Stomach smooth muscle (tissue), 2 donors: ENCODE results near the gene CPTP.
A peak's percentile ranks its signal among the peaks of the same experiment; 100 is the strongest.
"Not testable (repeated sequence)": the region's sequence is repeated elsewhere in the genome, so short reads cannot be mapped to it uniquely, and the experiment has no call there.

Experiments
- H3K27ac ChIP-seq: one replicate; pipeline ENCODE4 v1.7.0; 2013; ENCODE audit warnings: mild to moderate bottlenecking, low read length, inconsistent platforms
- H3K27me3 ChIP-seq, 2 donors: one replicate each; pipeline ENCODE4 v1.7.0; 2013; ENCODE audit warnings: low read length in 2 of 2; ENCODE audit not compliant: insufficient read depth in 2 of 2, control insufficient read depth in 1 of 2
- H3K36me3 ChIP-seq, 2 donors: one replicate each; pipeline ENCODE4 v1.7.0; 2013; ENCODE audit warnings: low read length in 2 of 2; ENCODE audit not compliant: control insufficient read depth in 2 of 2, insufficient read depth in 2 of 2
- H3K4me1 ChIP-seq: one replicate; pipeline ENCODE4 v1.7.0; 2013; ENCODE audit warnings: low read length; ENCODE audit not compliant: control insufficient read depth, insufficient read depth
- H3K4me3 ChIP-seq, 2 donors: one replicate each; pipeline ENCODE4 v1.7.0; 2013; ENCODE audit warnings: low read length in 2 of 2
- H3K9ac ChIP-seq, 2 donors: one replicate each; pipeline ENCODE4 v1.7.0; 2013; ENCODE audit warnings: low read length in 2 of 2, mild to moderate bottlenecking in 1 of 2
- H3K9me3 ChIP-seq, 2 donors: one replicate each; pipeline ENCODE4 v1.7.0; 2013; ENCODE audit warnings: low read length in 2 of 2; ENCODE audit not compliant: control insufficient read depth in 2 of 2
- donor health status: healthy.
- donor health status: Pancreatic carcinoma.

Gene CPTP

GRCh38 chr1:1364266-1364665, 39.7 kb downstream of the CPTP start:
- Histone ChIP-seq H3K36me3 (no peaks in the 10 kb centered on the region), H3K4me1 (peaks cover 23% of the 10 kb centered on the region), H3K9me3 (no peaks in the 10 kb centered on the region), H3K27ac (no peak overlapping the region), H3K27me3 (no peaks in the 10 kb centered on the region), H3K4me3 (no peak overlapping the region), H3K9ac (no peak overlapping the region)

DNA sequence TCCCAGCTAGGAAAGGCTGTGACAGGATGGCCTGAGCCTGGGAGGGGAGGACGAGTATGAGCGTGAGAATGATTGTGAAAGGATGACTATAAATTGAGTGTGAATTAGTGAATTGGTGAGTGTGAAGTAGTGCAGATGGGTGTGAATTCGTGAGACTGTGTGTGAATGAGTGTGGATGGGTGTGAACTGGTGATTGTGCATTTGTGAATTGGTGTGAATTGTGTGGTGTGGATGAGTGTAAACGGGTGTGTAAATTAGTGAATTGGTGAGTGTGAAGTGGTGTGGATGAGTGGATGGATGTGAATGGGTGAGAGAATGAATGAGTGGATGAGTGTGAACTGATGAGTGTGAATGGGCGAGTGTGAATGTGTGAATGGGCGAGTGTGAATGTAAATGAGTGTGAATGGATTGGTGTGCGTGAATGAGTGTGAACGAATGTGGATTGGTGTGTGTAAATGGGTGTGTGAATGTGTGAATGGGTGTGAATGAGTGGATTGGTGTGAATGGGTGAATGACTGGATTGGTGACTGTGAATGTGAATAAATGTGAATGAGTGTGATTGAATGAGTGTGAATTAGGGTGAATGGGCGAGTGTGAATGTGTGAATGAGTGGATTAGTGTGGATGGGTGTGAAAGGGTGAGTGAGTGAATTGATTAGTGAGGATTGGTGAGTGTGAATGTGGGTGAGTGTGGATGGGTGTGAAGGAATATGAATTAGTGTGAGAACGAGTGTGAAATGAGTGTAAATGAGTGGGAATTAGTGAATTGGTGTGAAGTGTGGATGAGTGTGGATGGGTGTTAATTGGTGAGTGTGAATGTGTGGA, 41.5 kb downstream of the CPTP start:
- Histone ChIP-seq H3K36me3 (no peaks in the 10 kb centered on the region), H3K27me3 (no peaks in the 10 kb centered on the region), H3K4me1 (peaks cover 10% of the 10 kb centered on the region), H3K27ac (no peak overlapping the region), H3K9ac (no peak overlapping the region), H3K4me3 (no peak overlapping the region), H3K9me3 (no peaks in the 10 kb centered on the region)

- H3K27ac ChIP-seq: no peak overlapping the region
- no peak overlapping the region for H3K9ac ChIP-seq
- H3K4me1 ChIP-seq: peaks cover 7% of the 10 kb centered on the region
- no peaks in the 10 kb centered on the region for H3K36me3 ChIP-seq
- no peaks in the 10 kb centered on the region for H3K9me3 ChIP-seq
- no peak overlapping the region for H3K4me3 ChIP-seq
- H3K27me3 ChIP-seq: no peaks in the 10 kb centered on the region
Observed at GRCh38 chr1:1366699-1367066, 42.1 kb downstream of the CPTP start.

DNA sequence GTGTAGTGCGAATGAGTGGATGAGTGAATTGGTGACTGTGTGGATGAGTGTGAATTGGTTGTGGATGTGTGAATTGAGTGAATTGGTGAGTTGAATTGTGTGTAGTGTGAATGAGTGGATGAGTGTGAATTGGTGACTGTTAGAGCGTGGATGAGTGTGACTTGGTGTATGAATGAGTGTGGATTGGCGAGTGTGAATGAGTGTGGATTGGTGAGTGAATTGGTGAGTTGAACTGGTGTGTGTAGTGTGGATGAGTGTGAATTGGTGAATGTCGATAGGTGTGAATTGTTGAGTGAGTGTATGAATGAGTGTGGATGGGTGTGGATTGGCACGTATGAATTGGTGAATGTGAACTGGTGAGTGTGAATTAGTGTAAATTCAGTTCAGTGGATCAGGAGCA, 42.7 kb downstream of the CPTP start:
- peaks cover 9% of the 10 kb centered on the region for H3K4me1 ChIP-seq
- no peak overlapping the region for H3K9ac ChIP-seq
- H3K9me3 ChIP-seq: no peaks in the 10 kb centered on the region
- H3K36me3 ChIP-seq: no peaks in the 10 kb centered on the region
- H3K27me3 ChIP-seq: no peaks in the 10 kb centered on the region
- no peak overlapping the region for H3K4me3 ChIP-seq
- H3K27ac ChIP-seq: no peak overlapping the region

GRCh38 chr1:1370094-1370493, 45.5 kb downstream of the CPTP start:
- not testable (repeated sequence) for H3K9me3 ChIP-seq, H3K27ac ChIP-seq, H3K9ac ChIP-seq, H3K27me3 ChIP-seq, H3K4me3 ChIP-seq, H3K36me3 ChIP-seq
- H3K4me1 ChIP-seq: peaks cover 27% of the 10 kb centered on the region

- Histone ChIP-seq H3K9me3 (no peaks in the 10 kb centered on the region), H3K27ac (no peak overlapping the region), H3K4me3 (no peak overlapping the region), H3K4me1 (peaks cover 27% of the 10 kb centered on the region), H3K27me3 (no peaks in the 10 kb centered on the region), H3K9ac (no peak overlapping the region), H3K36me3 (peaks cover 3 to 7% of the 10 kb centered on the region in 2 donors)
Observed at GRCh38 chr1:1370771-1371300, 46.2 kb downstream of the CPTP start.

DNA sequence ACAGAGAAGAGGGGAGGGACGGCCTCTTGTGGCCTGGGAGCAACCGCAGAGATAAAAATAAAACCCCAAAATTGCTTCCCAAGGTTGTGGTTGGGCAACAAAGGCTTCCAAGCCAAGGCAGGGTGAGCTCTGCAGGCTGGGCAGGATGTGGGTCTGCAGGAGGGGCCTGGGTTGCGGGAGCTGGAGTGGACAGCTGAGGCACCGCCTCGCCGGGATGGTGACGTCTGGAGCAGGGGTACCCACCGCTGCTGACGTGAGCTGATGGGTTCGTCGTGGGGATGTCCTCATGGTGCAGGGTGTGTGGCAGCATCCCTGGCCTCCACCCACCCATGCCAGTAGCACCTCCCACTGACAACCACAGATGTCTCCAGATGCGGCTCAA, 46.8 kb downstream of the CPTP start:
- H3K27ac ChIP-seq: no peak overlapping the region

DNA sequence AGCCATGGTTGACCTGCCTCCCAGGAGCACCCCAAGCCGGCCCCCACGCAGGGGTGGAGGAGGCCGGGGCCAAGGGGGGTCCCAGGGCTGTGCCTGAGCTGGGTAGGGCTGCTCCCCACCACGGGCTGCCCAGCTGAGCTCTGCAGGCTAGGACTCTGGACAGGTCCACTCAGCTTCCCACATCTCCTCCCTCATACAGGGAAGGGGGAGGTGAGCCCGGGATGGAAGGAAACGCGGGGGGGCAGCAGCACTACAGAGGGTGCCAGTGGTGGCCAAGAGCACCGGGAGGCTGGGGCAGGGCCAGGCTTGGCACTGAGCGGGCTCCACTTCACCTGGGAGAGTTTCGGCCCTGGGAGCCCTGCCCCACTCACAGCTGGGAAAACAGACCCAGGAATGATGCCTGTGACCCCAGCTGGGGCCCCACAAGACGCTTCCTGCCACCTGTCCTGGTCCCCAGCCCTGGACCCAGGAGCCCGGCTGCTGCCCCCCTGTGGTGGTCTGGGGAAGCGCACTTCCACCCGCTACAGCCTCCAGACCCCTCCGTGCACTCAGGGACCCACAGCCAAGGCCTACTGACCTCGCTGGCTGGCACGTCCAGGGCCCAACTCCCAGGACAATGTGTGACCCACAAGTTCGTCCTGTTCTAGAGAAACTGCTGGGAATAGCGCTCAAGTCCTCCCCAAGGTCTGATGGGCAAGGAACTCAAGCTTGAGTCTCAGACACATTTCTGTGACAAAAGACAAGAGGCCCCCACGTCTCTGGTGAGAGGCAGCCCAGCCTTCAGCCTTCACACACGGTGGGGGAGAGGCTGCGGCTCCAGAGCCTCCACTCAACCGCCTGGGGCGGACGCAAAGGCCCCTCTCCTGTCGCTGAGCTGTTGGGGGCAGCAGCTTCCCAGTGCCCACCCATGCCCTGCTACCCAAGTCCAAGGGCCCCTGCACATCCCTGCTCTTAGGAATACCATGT, 47.4 kb downstream of the CPTP start:
- Histone ChIP-seq H3K27ac (no peak overlapping the region), H3K36me3 (peaks cover 3 to 7% of the 10 kb centered on the region in 2 donors), H3K9me3 (no peaks in the 10 kb centered on the region), H3K4me1 (peaks cover 30% of the 10 kb centered on the region), H3K4me3 (peak overlapping the region in 1 of 2 donors; percentile 15), H3K27me3 (no peaks in the 10 kb centered on the region), H3K9ac (no peak overlapping the region)

More for the DNA sequence above, 46.8 kb downstream of the CPTP start:
- no peaks in the 10 kb centered on the region for H3K9me3 ChIP-seq
- peaks cover 30% of the 10 kb centered on the region for H3K4me1 ChIP-seq
- H3K36me3 ChIP-seq: peaks cover 3 to 7% of the 10 kb centered on the region in 2 donors
- H3K4me3 ChIP-seq: no peak overlapping the region
- no peaks in the 10 kb centered on the region for H3K27me3 ChIP-seq
- no peak overlapping the region for H3K9ac ChIP-seq

GRCh38 chr1:1373051-1373814, 48.6 kb downstream of the CPTP start:
- Histone ChIP-seq H3K27me3 (no peaks in the 10 kb centered on the region), H3K4me1 (peaks cover 30% of the 10 kb centered on the region), H3K9me3 (no peaks in the 10 kb centered on the region), H3K36me3 (peaks cover 3 to 7% of the 10 kb centered on the region in 2 donors), H3K27ac (no peak overlapping the region), H3K9ac (no peak overlapping the region), H3K4me3 (no peak overlapping the region)
